SU-DHL-6 (cell line): ENCODE measurements around the gene IL1A.

Source experiments
- H2AFZ ChIP-seq: fragments of 200-600 bp; sonication (generic); 2 replicates; pipeline ENCODE4 v1.6.1; 2014; ENCODE audit warnings: low read depth, mild to moderate bottlenecking, moderate library complexity, mixed read lengths, antibody characterized with exemption, low read length; ENCODE audit not compliant: severe bottlenecking
- H3F3A ChIP-seq: fragments of 200-600 bp; shearing (Covaris generic); 2 replicates; pipeline ENCODE4 v1.6.0; 2016; ENCODE audit warnings: antibody characterized with exemption, mild to moderate bottlenecking; ENCODE audit not compliant: insufficient read depth
- H3K27ac ChIP-seq: fragments of 200-600 bp; sonication (generic); 2 replicates; pipeline ENCODE4 v1.5.1; 2016; ENCODE audit warnings: low read depth, mild to moderate bottlenecking, low read length, moderate library complexity, mixed read lengths
- H3K27me3 ChIP-seq: fragments of 200-600 bp; sonication (generic), shearing (Covaris generic); 2 replicates; pipeline ENCODE4 v1.6.0; 2014; ENCODE audit warnings: mild to moderate bottlenecking, low read length
- H3K36me3 ChIP-seq: fragments of 200-600 bp; sonication (generic); 2 replicates; pipeline ENCODE4 v1.6.1; 2014; ENCODE audit warnings: mild to moderate bottlenecking, low read length, mixed read lengths
- H3K4me2 ChIP-seq: fragments of 300-600, 200-600 bp; shearing (Covaris generic), sonication (generic); 2 replicates; pipeline ENCODE4 v1.6.0; 2014; ENCODE audit warnings: low read length, low read depth, mild to moderate bottlenecking; ENCODE audit not compliant: poor library complexity, severe bottlenecking
- H3K4me3 ChIP-seq: fragments of 200-600 bp; sonication (generic); 2 replicates; pipeline ENCODE4 v1.5.1; 2014; ENCODE audit warnings: antibody characterized with exemption, low read length, mild to moderate bottlenecking, mixed read lengths; ENCODE audit not compliant: insufficient read depth, poor library complexity, severe bottlenecking
- H3K79me2 ChIP-seq: fragments of 200-600 bp; sonication (generic); 2 replicates; pipeline ENCODE4 v1.6.1; 2014; ENCODE audit warnings: mild to moderate bottlenecking, low read length, moderate library complexity; ENCODE audit not compliant: insufficient read depth
- H3K9ac ChIP-seq: fragments of 200-600 bp; sonication (generic); 2 replicates; pipeline ENCODE4 v1.7.0; 2014; ENCODE audit warnings: mild to moderate bottlenecking, low read length
- H3K9me2 ChIP-seq: fragments of 200-600 bp; sonication (generic); replicated peaks from 2 replicates; pipeline ENCODE4 v1.6.1; 2014; ENCODE audit warnings: low read length; ENCODE audit not compliant: insufficient read depth
- H3K9me3 ChIP-seq: fragments of 200-600 bp; sonication (generic); 2 replicates; pipeline ENCODE4 v1.6.1; 2014; ENCODE audit warnings: low read length, mixed read lengths; ENCODE audit not compliant: insufficient read depth
- H4K20me1 ChIP-seq: fragments of 200-600 bp; sonication (generic); 2 replicates; pipeline ENCODE4 v1.6.1; 2014; ENCODE audit warnings: low read depth, mild to moderate bottlenecking, antibody characterized with exemption, low read length, moderate library complexity, mixed read lengths
- EZH2phosphoT487 ChIP-seq: fragments of 200-600 bp; sonication (generic), shearing (Covaris generic); conservative IDR thresholded peaks from 2 replicates; pipeline ENCODE4 v1.6.1; 2018; ENCODE audit warnings: mild to moderate bottlenecking, antibody characterized with exemption, low read length, moderate library complexity, mixed read lengths
- TF ChIP-seq, protein P1 (sequence below): fragments of 200-600 bp; sonication (generic); IDR thresholded peaks from one replicate; pipeline ENCODE4 v1.5.1; 2017; ENCODE audit warnings: antibody characterized with exemption, mild to moderate bottlenecking, low read length, moderate library complexity; ENCODE audit not compliant: insufficient read depth, poor library complexity, severe bottlenecking

Gene IL1A

DNA sequence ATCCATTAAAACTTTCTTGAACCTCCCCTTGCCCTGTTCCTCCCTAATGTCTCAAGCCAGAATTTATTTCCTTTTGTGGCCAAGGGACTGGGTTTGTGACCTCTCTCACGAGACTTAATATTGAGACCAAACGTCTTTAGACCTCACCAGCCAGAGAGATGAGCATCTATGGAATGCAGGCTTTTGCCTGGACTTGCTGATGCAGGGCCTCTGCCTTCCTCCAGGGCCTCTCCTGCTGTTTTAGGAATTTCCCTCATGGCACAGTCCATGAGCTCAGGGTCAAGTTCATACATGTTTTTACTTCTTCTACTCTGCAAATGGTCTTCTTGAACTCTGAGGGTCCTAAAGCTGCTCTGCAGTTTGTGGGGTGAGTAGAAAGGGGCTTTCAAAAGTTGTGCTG, 30.0 kb upstream of the IL1A start:
- no peak overlapping the region for H3K4me2 ChIP-seq
- no peak overlapping the region for H3K9ac ChIP-seq
- H3K27ac ChIP-seq: no peak overlapping the region
- no peak overlapping the region for H3K4me3 ChIP-seq
- H3K9me3 ChIP-seq: no peaks in the 10 kb centered on the region
- no peaks in the 10 kb centered on the region for H4K20me1 ChIP-seq
- no peaks in the 10 kb centered on the region for H3K36me3 ChIP-seq
- H2AFZ ChIP-seq: no peak overlapping the region
- H3F3A ChIP-seq: no peaks in the 10 kb centered on the region
- no peaks in the 10 kb centered on the region for H3K27me3 ChIP-seq
- H3K9me2 ChIP-seq: no peaks in the 10 kb centered on the region
- H3K79me2 ChIP-seq: no peaks in the 10 kb centered on the region
- TF ChIP-seq EZH2phosphoT487: no peak
- TF ChIP-seq, protein P1, sequence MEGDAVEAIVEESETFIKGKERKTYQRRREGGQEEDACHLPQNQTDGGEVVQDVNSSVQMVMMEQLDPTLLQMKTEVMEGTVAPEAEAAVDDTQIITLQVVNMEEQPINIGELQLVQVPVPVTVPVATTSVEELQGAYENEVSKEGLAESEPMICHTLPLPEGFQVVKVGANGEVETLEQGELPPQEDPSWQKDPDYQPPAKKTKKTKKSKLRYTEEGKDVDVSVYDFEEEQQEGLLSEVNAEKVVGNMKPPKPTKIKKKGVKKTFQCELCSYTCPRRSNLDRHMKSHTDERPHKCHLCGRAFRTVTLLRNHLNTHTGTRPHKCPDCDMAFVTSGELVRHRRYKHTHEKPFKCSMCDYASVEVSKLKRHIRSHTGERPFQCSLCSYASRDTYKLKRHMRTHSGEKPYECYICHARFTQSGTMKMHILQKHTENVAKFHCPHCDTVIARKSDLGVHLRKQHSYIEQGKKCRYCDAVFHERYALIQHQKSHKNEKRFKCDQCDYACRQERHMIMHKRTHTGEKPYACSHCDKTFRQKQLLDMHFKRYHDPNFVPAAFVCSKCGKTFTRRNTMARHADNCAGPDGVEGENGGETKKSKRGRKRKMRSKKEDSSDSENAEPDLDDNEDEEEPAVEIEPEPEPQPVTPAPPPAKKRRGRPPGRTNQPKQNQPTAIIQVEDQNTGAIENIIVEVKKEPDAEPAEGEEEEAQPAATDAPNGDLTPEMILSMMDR: no peak

DNA sequence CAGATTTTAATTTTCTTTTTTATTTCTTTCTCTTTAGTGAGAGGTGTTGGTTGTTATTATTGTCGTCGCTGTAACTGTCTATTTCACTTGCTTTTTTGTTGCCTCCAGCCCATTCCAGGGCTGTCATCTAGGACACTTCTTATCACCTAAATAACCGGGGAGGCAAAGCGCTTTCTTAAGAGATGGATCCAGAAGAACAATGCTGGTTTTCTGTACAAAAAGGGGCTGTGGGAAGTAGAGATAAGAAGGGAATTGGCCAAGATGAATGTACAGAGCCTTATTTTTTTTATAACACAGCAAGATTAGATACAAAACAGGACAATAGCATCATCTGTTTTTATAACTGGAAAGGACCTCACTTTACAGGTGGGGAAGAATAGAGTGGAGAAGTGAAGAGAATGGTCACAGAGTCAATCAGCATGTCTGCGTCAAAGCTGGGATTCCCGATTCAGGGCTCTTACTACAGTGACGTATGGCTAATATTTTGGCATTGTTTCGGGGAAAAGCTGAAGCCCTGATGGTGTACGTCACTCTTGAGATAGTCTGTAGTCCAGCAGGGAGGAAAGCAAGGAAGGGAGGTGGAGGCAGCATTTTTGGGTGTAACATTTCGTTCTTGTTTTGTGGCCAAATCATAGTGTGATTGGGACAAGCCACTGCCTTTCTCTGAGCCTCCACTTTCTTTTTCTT, 29.1 kb upstream of the IL1A start:
- H3K4me3 ChIP-seq: no peak overlapping the region
- no peaks in the 10 kb centered on the region for H4K20me1 ChIP-seq
- H3K4me2 ChIP-seq: no peak overlapping the region
- TF ChIP-seq, protein P1: no peak
- no peak for TF ChIP-seq EZH2phosphoT487
- no peaks in the 10 kb centered on the region for H3F3A ChIP-seq
- no peaks in the 10 kb centered on the region for H3K79me2 ChIP-seq
- no peak overlapping the region for H3K27ac ChIP-seq
- H3K9ac ChIP-seq: no peak overlapping the region
- no peak overlapping the region for H2AFZ ChIP-seq
- H3K36me3 ChIP-seq: no peaks in the 10 kb centered on the region
- no peaks in the 10 kb centered on the region for H3K9me3 ChIP-seq
- no peaks in the 10 kb centered on the region for H3K9me2 ChIP-seq
- no peaks in the 10 kb centered on the region for H3K27me3 ChIP-seq

DNA sequence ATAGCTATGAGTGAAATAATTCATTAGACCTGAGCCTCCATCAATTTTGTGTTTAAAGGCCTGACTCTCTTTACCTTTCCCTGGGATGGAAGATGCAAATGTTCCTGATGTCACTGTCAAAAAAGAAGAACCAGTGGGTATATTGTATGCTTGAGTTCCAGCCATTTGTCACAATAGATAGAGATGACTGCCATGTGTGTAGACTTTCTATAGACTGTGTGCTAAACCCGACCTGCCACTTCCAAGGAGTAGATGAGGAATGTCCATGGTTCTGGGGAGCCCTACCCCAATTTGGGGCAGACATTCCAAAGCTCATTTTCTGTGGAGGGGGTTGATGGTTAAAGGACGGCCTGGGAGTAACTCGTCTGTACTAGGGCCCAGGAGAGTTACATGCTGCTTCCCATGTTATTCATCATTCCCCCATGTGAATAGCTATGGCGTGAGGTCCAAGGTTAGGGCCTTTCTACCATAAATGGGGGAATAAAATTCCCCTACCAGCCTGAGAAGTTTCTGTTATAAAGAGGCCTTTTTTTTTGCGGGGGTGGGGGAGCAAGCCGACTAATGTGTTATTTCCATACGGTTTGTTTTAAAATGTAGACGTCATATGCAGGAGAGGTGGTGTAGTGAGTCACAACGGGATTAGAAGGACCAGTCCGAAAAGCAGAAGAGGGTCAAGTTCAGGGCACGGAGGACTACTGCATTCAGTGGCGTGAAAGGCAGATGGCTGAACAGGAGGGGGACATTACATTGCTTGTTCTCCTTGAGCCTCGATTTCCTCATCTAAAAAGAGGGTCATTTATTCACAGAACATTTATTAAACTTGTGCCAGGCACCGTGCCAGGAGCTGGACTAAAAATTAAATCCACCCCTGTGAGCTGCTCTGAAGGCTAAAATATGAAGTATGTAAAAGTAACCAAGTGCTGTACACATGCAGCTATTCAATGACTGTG, 28.3 kb upstream of the IL1A start:
- H3K27me3 ChIP-seq: no peaks in the 10 kb centered on the region
- TF ChIP-seq, protein P1: no peak
- no peak for TF ChIP-seq EZH2phosphoT487
- H3K79me2 ChIP-seq: no peaks in the 10 kb centered on the region
- H3K4me2 ChIP-seq: no peak overlapping the region
- H3K9ac ChIP-seq: no peak overlapping the region
- H3K9me3 ChIP-seq: peaks cover under 1% of the 10 kb centered on the region; the same call in 1 of the 2 replicates
- no peak overlapping the region for H2AFZ ChIP-seq
- H3K4me3 ChIP-seq: no peak overlapping the region
- no peaks in the 10 kb centered on the region for H3K9me2 ChIP-seq
- H3F3A ChIP-seq: no peaks in the 10 kb centered on the region
- no peaks in the 10 kb centered on the region for H3K36me3 ChIP-seq
- H4K20me1 ChIP-seq: no peaks in the 10 kb centered on the region
- no peak overlapping the region for H3K27ac ChIP-seq
